Panc1 (cell line): ENCODE results near the gene GIMAP1. TPM values are rescaled to one million over a fixed set of nuclear protein-coding genes. Genes with fewer than 3 reads are reported as not detected.

Source experiments
- ATAC-seq: fragments of 200-7000 bp; cut with Tn5 transposase; 2 replicates; pipeline ENCODE4 v1.9.1; 2020; ENCODE audit warnings: mild to moderate bottlenecking, moderate library complexity
- BruUV-seq: library from RNA; stranded (reverse); fragments of 400-500 nt; replicated peaks from 2 replicates; lab custom pipeline; 2021; lab: Mats Ljungman, UMichigan
- CTCF ChIA-PET: fragments of 300-600 bp; sonication (Branson Sonifier 250); formaldehyde crosslinking; loops from one replicate; lab custom pipeline; 2022; ENCODE audit warnings: antibody characterized with exemption; lab: Charles Lee
- POLR2A ChIA-PET: fragments of 300-600 bp; sonication (Branson Sonifier 250); formaldehyde crosslinking; loops from one replicate; lab custom pipeline; 2022; ENCODE audit warnings: antibody characterized with exemption; lab: Charles Lee
- DNase-seq: peaks from one replicate; pipeline ENCODE4 v3.0.0-alpha.2; 2010; ENCODE audit warnings: low read depth, low spot score
- H3K27ac ChIP-seq: 2 replicates; pipeline ENCODE4 v1.5.1; 2011; ENCODE audit warnings: mild to moderate bottlenecking, low read length, inconsistent platforms
- H3K27me3 ChIP-seq: fragments of 200-500 bp; sonication (Bioruptor generic); 2 replicates; pipeline ENCODE4 v1.6.0; 2014; ENCODE audit warnings: low read length, inconsistent platforms; ENCODE audit not compliant: control insufficient read depth, insufficient read depth
- H3K36me3 ChIP-seq: fragments of 200-500 bp; sonication (Bioruptor generic); 2 replicates; pipeline ENCODE4 v1.5.1; 2014; ENCODE audit warnings: inconsistent platforms, mild to moderate bottlenecking, low read length, moderate library complexity; ENCODE audit not compliant: control insufficient read depth, insufficient read depth
- H3K4me1 ChIP-seq: 2 replicates; pipeline ENCODE4 v1.5.1; 2011; ENCODE audit warnings: inconsistent platforms, mild to moderate bottlenecking, low read length, moderate library complexity; ENCODE audit not compliant: control insufficient read depth, insufficient read depth
- H3K4me3 ChIP-seq, 2 experiments: 2 replicates each; pipeline ENCODE4 v1.5.1; 2011 to 2012; ENCODE audit warnings: low read depth in 2 of 2, low read length in 2 of 2, mild to moderate bottlenecking in 2 of 2, inconsistent platforms in 1 of 2, moderate library complexity in 1 of 2
- H3K9me3 ChIP-seq: fragments of 200-500 bp; sonication (Bioruptor generic); 2 replicates; pipeline ENCODE4 v1.5.1; 2014; ENCODE audit warnings: low read depth, mild to moderate bottlenecking, inconsistent platforms, low read length, moderate library complexity; ENCODE audit not compliant: control insufficient read depth, insufficient read depth
- CTCF ChIP-seq: fragments of 450-650 bp; IDR thresholded peaks from 2 replicates; pipeline ENCODE4 v1.5.1; 2017; ENCODE audit warnings: mild to moderate bottlenecking
- POLR2AphosphoS5 ChIP-seq: IDR thresholded peaks from 2 replicates; pipeline ENCODE4 v1.6.1; 2012; ENCODE audit warnings: mild to moderate bottlenecking, low read depth, low read length, moderate library complexity
- SIN3A ChIP-seq: IDR thresholded peaks from 2 replicates; pipeline ENCODE4 v1.6.1; 2012; ENCODE audit warnings: low read depth, mild to moderate bottlenecking, low read length, moderate library complexity, borderline replicate concordance; ENCODE audit not compliant: insufficient read depth
- TCF7L2 ChIP-seq: IDR thresholded peaks from 2 replicates; pipeline ENCODE4 v1.6.1; 2011; ENCODE audit warnings: mild to moderate bottlenecking, low read depth, low read length, inconsistent platforms
- in situ Hi-C: cut with HindIII; loops from 2 replicates; pipeline ENCODE4 v1.10.0; 2016; ENCODE audit warnings: low sequenced_read_pairs, low pct_unique_long_range_greater_than_20kb
- intact Hi-C: fragments of 100-400 bp; cut with micrococcal nuclease; formaldehyde crosslinking; loops from one replicate; pipeline ENCODE4 v1.10.0; 2022; ENCODE audit not compliant: unreplicated experiment
- total RNA-seq: library from RNA; stranded (reverse); gene quantifications from one replicate; pipeline ENCODE4 v1.2.1, GENCODE V29; 2021; ENCODE audit not compliant: unreplicated experiment
- TF ChIP-seq, protein P1 (sequence below), 2 experiments: IDR thresholded peaks; 2 replicates each; pipeline ENCODE4 v1.6.1; 2011 to 2012; ENCODE audit warnings: low read depth in 2 of 2, control low read depth in 1 of 2, low read length in 1 of 2, mild to moderate bottlenecking in 1 of 2, moderate library complexity in 1 of 2; ENCODE audit not compliant: insufficient read depth in 1 of 2

GIMAP1 gene
- total RNA-seq, 1 experiment from 2014 or later: 0.05 TPM

- no peak for TF ChIP-seq TCF7L2
- TF ChIP-seq CTCF: no peak
- no peak for TF ChIP-seq POLR2AphosphoS5
- TF ChIP-seq, protein P1, sequence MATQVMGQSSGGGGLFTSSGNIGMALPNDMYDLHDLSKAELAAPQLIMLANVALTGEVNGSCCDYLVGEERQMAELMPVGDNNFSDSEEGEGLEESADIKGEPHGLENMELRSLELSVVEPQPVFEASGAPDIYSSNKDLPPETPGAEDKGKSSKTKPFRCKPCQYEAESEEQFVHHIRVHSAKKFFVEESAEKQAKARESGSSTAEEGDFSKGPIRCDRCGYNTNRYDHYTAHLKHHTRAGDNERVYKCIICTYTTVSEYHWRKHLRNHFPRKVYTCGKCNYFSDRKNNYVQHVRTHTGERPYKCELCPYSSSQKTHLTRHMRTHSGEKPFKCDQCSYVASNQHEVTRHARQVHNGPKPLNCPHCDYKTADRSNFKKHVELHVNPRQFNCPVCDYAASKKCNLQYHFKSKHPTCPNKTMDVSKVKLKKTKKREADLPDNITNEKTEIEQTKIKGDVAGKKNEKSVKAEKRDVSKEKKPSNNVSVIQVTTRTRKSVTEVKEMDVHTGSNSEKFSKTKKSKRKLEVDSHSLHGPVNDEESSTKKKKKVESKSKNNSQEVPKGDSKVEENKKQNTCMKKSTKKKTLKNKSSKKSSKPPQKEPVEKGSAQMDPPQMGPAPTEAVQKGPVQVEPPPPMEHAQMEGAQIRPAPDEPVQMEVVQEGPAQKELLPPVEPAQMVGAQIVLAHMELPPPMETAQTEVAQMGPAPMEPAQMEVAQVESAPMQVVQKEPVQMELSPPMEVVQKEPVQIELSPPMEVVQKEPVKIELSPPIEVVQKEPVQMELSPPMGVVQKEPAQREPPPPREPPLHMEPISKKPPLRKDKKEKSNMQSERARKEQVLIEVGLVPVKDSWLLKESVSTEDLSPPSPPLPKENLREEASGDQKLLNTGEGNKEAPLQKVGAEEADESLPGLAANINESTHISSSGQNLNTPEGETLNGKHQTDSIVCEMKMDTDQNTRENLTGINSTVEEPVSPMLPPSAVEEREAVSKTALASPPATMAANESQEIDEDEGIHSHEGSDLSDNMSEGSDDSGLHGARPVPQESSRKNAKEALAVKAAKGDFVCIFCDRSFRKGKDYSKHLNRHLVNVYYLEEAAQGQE (IDR thresholded peaks at IDR 0.05; ENCODE audit: insufficient read depth in 1 of 2, low read depth in 2 of 2, low read length in 1 of 2): no peak
- TF ChIP-seq SIN3A: no peak
- in situ Hi-C loops: no loop called here
- POLR2A ChIA-PET: no interaction called here
- Histone ChIP-seq H3K4me1 (no peaks in the 10 kb centered on the region), H3K9me3 (no peaks in the 10 kb centered on the region), H3K27me3 (peaks cover 9% of the 10 kb centered on the region), H3K4me3 (no peak overlapping the region), H3K27ac (no peak overlapping the region), H3K36me3 (no peaks in the 10 kb centered on the region)
- DNase-seq (no peak), ATAC-seq (no peak)
- no TSS peak for BruUV-seq
- intact Hi-C loops: loop anchor here (10.0 kb wide), 1 partner anchor 468 kb away; no protein-coding TSS in a partner anchor
- CTCF ChIA-PET: no interaction called here
Measured at GRCh38 chr7:150753239-150753638, 36.8 kb downstream of the GIMAP1 start.

- TF ChIP-seq, protein P1 (IDR thresholded peaks at IDR 0.05; ENCODE audit: insufficient read depth in 1 of 2, low read depth in 2 of 2, low read length in 1 of 2): no peak
- TF ChIP-seq SIN3A: no peak
- peak; percentile 30; the same call in 1 of the 2 replicates for TF ChIP-seq CTCF
- Histone ChIP-seq H3K36me3 (no peaks in the 10 kb centered on the region), H3K9me3 (no peaks in the 10 kb centered on the region), H3K4me3 (no peak overlapping the region), H3K27me3 (peaks cover 9% of the 10 kb centered on the region), H3K4me1 (no peaks in the 10 kb centered on the region), H3K27ac (no peak overlapping the region)
- CTCF ChIA-PET: interaction anchor here (0.6 kb wide), 1 partner anchor 458 kb away, joined by 4 read pairs; no protein-coding TSS in a partner anchor
- in situ Hi-C loops (no loop called here), intact Hi-C loops (loop anchor here (10.0 kb wide), 1 partner anchor 469 kb away; no protein-coding TSS in a partner anchor)
- ATAC-seq (no peak), DNase-seq (no peak)
- BruUV-seq: no TSS peak
- POLR2A ChIA-PET: no interaction called here
Measured at GRCh38 chr7:150753826-150754603, 37.6 kb downstream of the GIMAP1 start.
